Epidermal melanocyte (primary cell): ENCODE results near the gene EIF5B.
"Not testable (repeated sequence)": the region's sequence is repeated elsewhere in the genome, so short reads cannot be mapped to it uniquely, and the experiment has no call there.

Experiments
- DNase-seq: peaks from one replicate; pipeline ENCODE4 v3.0.0; 2011; ENCODE audit warnings: low spot score; ENCODE audit not compliant: insufficient read length

EIF5B gene

DNA sequence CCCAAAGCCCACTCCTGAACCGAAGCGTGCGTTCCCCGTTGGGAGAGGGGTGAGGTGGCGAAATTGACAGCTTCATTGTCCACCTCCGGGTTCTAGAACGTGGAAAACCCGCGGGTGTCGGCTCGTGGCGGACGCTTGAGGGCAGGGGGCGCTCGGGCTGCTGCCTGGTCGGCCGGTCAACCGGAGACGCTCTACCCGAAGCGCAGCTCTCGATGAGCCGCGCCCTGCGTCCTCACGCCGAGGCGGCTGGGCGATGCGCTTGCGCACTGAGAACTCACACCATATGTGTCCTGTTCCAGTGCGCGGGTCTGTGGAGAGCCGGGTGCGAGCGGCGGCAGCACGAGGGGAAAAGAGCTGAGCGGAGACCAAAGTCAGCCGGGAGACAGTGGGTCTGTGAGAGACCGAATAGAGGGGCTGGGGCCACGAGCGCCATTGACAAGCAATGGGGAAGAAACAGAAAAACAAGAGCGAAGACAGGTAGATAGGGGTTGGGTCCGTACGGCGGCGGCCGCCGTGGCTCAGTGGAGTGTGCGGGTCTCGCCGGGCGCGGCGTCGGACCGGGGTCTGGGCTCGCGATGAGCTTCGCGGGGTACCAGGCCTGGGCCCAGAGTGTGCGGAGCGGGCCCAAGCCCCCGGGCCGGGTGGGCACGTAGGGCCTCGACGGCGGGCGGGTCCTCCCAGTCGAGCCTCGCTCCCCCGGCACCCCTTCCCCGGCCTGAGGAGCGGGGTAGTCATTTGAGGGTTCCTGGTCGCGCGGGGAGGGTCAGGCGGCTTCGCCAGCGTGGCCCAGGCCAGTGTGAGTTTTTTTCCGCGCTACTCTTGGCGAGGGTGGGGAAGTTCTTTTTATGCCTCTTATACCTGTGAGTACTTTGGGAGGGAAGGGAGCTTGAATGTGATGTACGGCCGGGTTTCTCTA lies at the start of gene EIF5B:
TSS of gene EIF5B (plus strand) at position 277 of the 916 bp plus-strand sequence. CDS start at position 443, 166 bp downstream.
- peak; percentile 89 for DNase-seq

GRCh38 chr2:99297994-99298393 lies 39.2 kb upstream of the EIF5B start:
- DNase-seq, result no peak

- no peak for DNase-seq
These were observed 37.6 kb upstream of the EIF5B start for GRCh38 chr2:99299580-99299979.

- DNase-seq, result not testable (repeated sequence)
These were observed 36.1 kb upstream of the EIF5B start, which contains the start of gene LYG1 for GRCh38 chr2:99301097-99301496. LYG1 (minus strand) TSS chr2:99301197; CDS start chr2:99295670, 5,527 bp downstream.

GRCh38 chr2:99317161-99317872 lies 19.9 kb upstream of the EIF5B start:
- DNase-seq, result no peak

GRCh38 chr2:99317873-99318200 lies 19.4 kb upstream of the EIF5B start:
- not testable (repeated sequence) for DNase-seq

- DNase-seq, result no peak
These were observed 11.8 kb upstream of the EIF5B start for GRCh38 chr2:99325384-99325783.

DNA sequence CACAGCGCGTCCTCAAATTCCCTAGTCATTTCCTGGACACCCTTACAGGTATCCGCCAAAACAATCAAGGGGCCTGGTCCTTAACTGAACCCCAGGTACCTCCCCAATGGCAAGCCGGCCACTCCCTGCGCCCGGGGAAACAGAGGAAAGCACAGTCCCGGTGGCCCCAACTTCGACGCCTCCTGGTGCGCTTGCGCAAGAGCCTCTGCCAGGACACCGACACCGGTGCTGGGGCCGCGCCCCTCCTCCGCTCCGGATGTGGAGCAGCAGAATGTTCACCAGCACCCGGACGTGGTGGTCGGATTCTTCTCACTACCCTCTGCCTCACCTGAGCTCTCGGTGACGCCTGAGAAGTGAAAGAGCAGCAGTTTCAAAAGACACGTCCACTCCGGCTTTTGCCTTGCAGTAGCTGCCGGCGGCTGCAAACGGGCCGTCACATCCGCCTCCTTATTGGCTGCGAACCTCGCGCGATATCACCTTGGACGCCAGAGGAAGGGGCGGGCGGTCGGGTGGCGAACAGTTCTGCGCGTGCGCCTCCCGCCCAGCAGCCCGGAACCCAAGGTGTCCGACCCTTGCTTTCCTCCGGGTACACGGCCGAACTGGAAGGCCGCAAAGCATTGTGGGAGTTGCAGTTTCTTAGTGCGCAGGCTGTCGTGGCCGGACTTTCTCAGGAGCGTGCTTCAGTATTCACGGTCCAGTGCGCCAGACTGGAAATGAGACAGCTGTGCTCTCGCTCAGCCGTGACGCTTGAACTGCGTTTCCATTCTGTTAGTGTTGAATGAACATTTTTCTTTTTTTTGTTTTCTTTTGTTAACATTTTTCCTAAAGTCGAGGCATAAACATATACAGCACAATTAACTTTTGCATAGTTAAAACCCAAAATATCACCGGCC lies 1.0 kb upstream of the EIF5B start, which contains the start of gene TXNDC9:
TSS of gene TXNDC9 (minus strand) at position 423 of the 893 bp plus-strand sequence. CDS start 3,123 bp downstream, outside the sequence.
- DNase-seq, result peak; percentile 88

GRCh38 chr2:99336804-99337112 lies 431 bp upstream of the EIF5B start:
- DNase-seq, result no peak

GRCh38 chr2:99338029-99338585 lies 918 bp downstream of the EIF5B start:
- no peak for DNase-seq

DNA sequence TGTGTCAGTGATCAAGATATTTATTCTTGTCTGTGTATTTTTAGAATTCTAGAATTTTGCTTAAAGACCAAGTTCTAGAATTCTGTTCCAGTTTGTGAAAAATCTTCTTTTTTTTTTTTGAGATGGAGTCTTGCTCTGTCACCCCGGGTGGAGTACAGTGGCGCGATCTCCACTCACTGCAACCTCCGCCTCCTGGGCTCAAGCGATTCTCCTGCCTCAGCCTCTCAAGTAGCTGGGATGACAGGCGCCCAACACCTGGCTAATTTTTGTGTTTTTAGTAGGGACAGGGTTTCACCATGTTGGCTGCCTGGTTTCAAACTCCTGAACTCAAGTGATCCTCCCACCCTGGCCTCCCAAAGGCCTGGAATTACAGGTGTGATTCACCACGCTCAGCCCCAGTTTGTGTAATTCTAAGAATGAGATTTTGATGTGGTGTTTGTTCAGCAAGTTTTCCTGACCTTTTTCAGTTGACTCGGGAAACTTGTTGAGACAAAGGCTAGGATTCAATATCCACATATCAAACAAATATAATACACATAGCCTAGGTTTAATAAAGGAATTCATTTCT lies 3.6 kb downstream of the EIF5B start:
- DNase-seq, result no peak

- DNase-seq, result no peak
These were observed 5.3 kb downstream of the EIF5B start for GRCh38 chr2:99342536-99342935.

DNA sequence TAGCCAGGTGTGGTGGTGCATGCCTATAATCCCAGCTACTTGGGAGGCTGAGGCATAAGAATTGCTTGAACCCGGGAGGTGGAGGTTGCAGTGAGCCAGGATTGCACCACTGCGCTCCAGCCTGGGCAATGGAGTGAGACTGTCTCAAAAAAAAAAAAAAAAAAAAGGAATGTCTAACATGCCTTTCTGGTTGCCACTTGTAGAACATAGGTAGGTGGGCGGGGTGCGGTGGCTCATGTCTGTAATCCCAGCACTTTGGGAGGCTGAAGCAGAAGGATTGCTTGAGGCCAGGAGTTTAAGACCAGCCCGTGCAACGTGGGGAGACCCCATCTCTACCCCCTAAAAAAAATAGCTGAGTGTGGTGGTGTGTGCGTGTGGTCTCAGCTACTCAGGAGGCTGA lies 8.3 kb downstream of the EIF5B start:
- not testable (repeated sequence) for DNase-seq

DNA sequence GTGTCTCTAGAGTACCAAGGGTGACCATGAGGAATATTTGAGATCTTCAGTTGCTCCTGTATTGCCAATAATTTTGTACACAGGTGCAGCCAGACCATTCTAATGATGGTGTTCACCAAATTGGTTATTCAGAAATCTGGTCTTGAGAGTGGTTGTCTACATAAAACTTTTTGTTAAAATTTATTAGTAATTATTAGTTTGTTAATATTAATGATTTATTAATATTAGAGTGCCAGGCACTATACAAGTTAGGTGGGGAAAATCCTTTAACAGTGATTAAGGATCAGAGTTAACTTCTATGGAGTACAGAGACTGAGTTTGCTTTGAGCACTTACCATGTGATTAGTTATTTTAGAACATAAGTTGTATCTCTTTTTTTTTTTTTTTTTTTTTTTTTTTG lies 9.0 kb downstream of the EIF5B start:
- DNase-seq, result no peak

- no peak for DNase-seq
These were observed 11.0 kb downstream of the EIF5B start for GRCh38 chr2:99348173-99348572.

DNA sequence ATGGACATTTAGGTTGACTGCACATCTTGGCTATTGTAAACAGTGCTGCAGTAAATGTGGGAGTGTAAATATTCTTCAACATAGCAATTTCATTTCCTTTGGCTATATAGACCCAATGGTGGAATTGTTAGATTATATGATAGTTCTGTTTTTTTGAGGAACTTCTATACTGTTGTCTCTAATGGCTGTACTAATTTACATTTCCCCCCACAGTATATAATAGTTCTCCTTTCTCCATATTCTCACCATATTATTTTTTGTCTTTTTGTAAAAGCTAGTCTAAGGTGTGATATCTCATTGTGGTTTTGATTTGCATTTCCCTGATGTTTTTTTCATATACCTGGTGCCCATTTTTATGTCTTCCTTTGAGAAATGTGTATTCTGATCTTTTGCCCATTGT lies 13.0 kb downstream of the EIF5B start:
- DNase-seq, result no peak

- no peak for DNase-seq
These were observed 16.9 kb downstream of the EIF5B start for GRCh38 chr2:99354070-99354469.

- DNase-seq, result not testable (repeated sequence)
These were observed 17.6 kb downstream of the EIF5B start for GRCh38 chr2:99354825-99355224.

DNA sequence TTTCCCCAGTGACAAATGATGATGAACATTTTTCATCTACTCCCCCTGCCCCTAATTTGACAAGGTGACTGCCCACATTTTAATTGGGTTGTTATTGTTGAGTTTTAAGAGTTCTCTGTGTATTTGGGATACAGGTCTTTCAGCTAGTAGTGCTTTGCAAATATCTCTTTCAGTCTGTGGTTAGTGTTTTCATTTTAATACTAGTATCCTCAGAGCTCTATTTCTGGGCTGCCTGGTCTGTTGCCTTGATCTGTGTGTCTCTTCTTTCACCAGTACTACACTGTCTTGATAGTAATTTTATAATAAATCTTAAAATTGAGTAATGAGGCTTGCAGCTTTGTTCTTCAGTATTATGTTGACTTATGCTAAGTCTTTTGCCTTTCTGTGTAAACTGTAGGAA lies 19.7 kb downstream of the EIF5B start:
- no peak for DNase-seq

- no peak for DNase-seq
These were observed 28.5 kb downstream of the EIF5B start for GRCh38 chr2:99365661-99366060.

GRCh38 chr2:99368854-99369253 lies 31.7 kb downstream of the EIF5B start:
- DNase-seq, result not testable (repeated sequence)
